ENCODE data around the gene GSG1.
"Not testable (repeated sequence)": the region's sequence is repeated elsewhere in the genome, so short reads cannot be mapped to it uniquely, and the experiment has no call there.

DNA sequence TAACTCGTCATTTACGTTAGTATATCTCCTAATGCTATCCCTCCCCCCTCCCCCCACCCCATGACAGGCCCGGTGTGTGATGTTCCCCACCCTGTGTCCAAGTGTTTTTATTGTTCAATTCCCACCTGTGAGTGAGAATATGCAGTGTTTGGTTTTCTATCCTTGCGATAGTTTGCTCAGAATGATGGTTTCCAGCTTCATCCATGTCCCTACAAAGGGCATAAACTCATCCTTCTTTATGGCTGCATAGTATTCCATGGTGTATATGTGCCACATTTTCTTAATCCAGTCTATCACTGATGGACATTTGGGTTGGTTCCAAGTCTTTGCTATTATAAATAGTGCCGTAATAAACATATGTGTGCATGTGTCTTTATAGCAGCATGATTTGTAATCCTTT, 19.8 kb downstream of the GSG1 start:
- TF ChIP-seq, protein P1, sequence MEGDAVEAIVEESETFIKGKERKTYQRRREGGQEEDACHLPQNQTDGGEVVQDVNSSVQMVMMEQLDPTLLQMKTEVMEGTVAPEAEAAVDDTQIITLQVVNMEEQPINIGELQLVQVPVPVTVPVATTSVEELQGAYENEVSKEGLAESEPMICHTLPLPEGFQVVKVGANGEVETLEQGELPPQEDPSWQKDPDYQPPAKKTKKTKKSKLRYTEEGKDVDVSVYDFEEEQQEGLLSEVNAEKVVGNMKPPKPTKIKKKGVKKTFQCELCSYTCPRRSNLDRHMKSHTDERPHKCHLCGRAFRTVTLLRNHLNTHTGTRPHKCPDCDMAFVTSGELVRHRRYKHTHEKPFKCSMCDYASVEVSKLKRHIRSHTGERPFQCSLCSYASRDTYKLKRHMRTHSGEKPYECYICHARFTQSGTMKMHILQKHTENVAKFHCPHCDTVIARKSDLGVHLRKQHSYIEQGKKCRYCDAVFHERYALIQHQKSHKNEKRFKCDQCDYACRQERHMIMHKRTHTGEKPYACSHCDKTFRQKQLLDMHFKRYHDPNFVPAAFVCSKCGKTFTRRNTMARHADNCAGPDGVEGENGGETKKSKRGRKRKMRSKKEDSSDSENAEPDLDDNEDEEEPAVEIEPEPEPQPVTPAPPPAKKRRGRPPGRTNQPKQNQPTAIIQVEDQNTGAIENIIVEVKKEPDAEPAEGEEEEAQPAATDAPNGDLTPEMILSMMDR (IDR thresholded peaks at IDR 0.05), result not testable (repeated sequence)
- TF ChIP-seq POLR2A (IDR thresholded peaks at IDR 0.05), result not testable (repeated sequence)

All from thyroid gland (tissue), 4 donors.